WTC11 (cell line): ENCODE results near the gene RGP1. TPM values are rescaled to one million over a fixed set of nuclear protein-coding genes. Genes with fewer than 3 reads are reported as not detected.

Experiments used
- ATAC-seq: fragments of 200-7000 bp; cut with Tn5 transposase; 2 replicates; pipeline ENCODE4 v1.10.0; 2021; ENCODE audit warnings: mild to moderate bottlenecking, moderate library complexity
- CTCF ChIA-PET: fragments of 300-600 bp; sonication (Branson Sonifier 250); formaldehyde crosslinking; loops from one replicate; lab custom pipeline; 2021; ENCODE audit warnings: antibody characterized with exemption; lab: Charles Lee
- POLR2A ChIA-PET: fragments of 350-600 bp; sonication (Branson Sonifier 250); formaldehyde crosslinking; loops from one replicate; lab custom pipeline; 2021; ENCODE audit warnings: antibody characterized with exemption; lab: Charles Lee
- DNase-seq: peaks from one replicate; pipeline ENCODE4 v3.0.0; 2021; ENCODE audit warnings: low spot score
- H3K27ac Mint-ChIP-seq: 2 replicates; pipeline ENCODE4 v1.8.0; 2021; ENCODE audit warnings: mixed read lengths
- H3K27me3 Mint-ChIP-seq: 2 replicates; pipeline ENCODE4 v1.8.0; 2021; ENCODE audit warnings: low read depth, mild to moderate bottlenecking, moderate library complexity, mixed read lengths
- H3K36me3 Mint-ChIP-seq: 2 replicates; pipeline ENCODE4 v1.8.0; 2021; ENCODE audit warnings: mixed read lengths
- H3K4me1 Mint-ChIP-seq: 2 replicates; pipeline ENCODE4 v1.8.0; 2022; ENCODE audit warnings: mixed read lengths
- H3K4me3 Mint-ChIP-seq: 2 replicates; pipeline ENCODE4 v1.8.0; 2021; ENCODE audit warnings: mild to moderate bottlenecking, moderate library complexity, mixed read lengths
- H3K9me3 Mint-ChIP-seq: 2 replicates; pipeline ENCODE4 v1.8.0; 2021; ENCODE audit warnings: mixed read lengths
- ATF2 ChIP-seq: sonication (generic); formaldehyde crosslinking; IDR thresholded peaks from 2 replicates; pipeline ENCODE4 v1.8.1; 2022; ENCODE audit warnings: low read depth, missing genetic modification reagents, borderline replicate concordance
- FOXJ3 ChIP-seq: sonication (generic); formaldehyde crosslinking; IDR thresholded peaks from 2 replicates; pipeline ENCODE4 v1.9.0; 2021; ENCODE audit warnings: missing genetic modification reagents, mild to moderate bottlenecking, borderline replicate concordance
- GRHL2 ChIP-seq: fragments of 250-450 bp; sonication (Bioruptor Pico); IDR thresholded peaks from 2 replicates; pipeline ENCODE4 v1.8.0; 2022; ENCODE audit warnings: mild to moderate bottlenecking, moderate library complexity; ENCODE audit not compliant: insufficient replicate concordance, severe bottlenecking
- JAZF1 ChIP-seq: fragments of 250-450 bp; sonication (Bioruptor Pico); IDR thresholded peaks from 2 replicates; pipeline ENCODE4 v1.9.0; 2021; ENCODE audit warnings: moderate library complexity, mild to moderate bottlenecking, inconsistent platforms
- MYBL2 ChIP-seq: sonication (generic); formaldehyde crosslinking; IDR thresholded peaks from 2 replicates; pipeline ENCODE4 v1.8.1; 2023; ENCODE audit warnings: mild to moderate bottlenecking, moderate library complexity, missing genetic modification reagents
- RELA ChIP-seq: sonication (generic); formaldehyde crosslinking; IDR thresholded peaks from 2 replicates; pipeline ENCODE4 v1.8.1; 2022; ENCODE audit warnings: missing genetic modification reagents, mild to moderate bottlenecking, borderline replicate concordance
- RORB ChIP-seq: fragments of 250-450 bp; sonication (Bioruptor Pico); IDR thresholded peaks from 2 replicates; pipeline ENCODE4 v1.9.0; 2021; ENCODE audit warnings: mild to moderate bottlenecking
- SOX15 ChIP-seq: fragments of 250-450 bp; sonication (Bioruptor Pico); IDR thresholded peaks from 2 replicates; pipeline ENCODE4 v1.9.0; 2021; ENCODE audit warnings: mild to moderate bottlenecking
- USF2 ChIP-seq: sonication (generic); formaldehyde crosslinking; IDR thresholded peaks from 2 replicates; pipeline ENCODE4 v1.8.1; 2023; ENCODE audit warnings: mild to moderate bottlenecking, missing genetic modification reagents, moderate library complexity
- ZNF138 ChIP-seq: sonication (generic); formaldehyde crosslinking; conservative IDR thresholded peaks from 2 replicates; pipeline ENCODE4 v1.8.1; 2022; ENCODE audit warnings: mild to moderate bottlenecking, moderate library complexity, missing genetic modification reagents
- ZNF317 ChIP-seq: sonication (generic); formaldehyde crosslinking; IDR thresholded peaks from 2 replicates; pipeline ENCODE4 v1.8.1; 2023; ENCODE audit warnings: low read depth, mild to moderate bottlenecking, moderate library complexity, missing genetic modification reagents, borderline replicate concordance
- ZNF416 ChIP-seq: fragments of 250-450 bp; sonication (Bioruptor Pico); IDR thresholded peaks from 2 replicates; pipeline ENCODE4 v1.9.0; 2021; ENCODE audit warnings: mild to moderate bottlenecking, inconsistent platforms
- ZNF423 ChIP-seq: fragments of 250-450 bp; sonication (Bioruptor Pico); IDR thresholded peaks from 2 replicates; pipeline ENCODE4 v2.1.2; 2022; ENCODE audit warnings: mild to moderate bottlenecking, moderate library complexity
- ZNF425 ChIP-seq: fragments of 250-450 bp; sonication (Bioruptor Pico); conservative IDR thresholded peaks from 2 replicates; pipeline ENCODE4 v1.9.0; 2021; ENCODE audit warnings: mild to moderate bottlenecking
- total RNA-seq: library from RNA; stranded (reverse); gene quantifications from 3 replicates; pipeline ENCODE4 v1.2.3, GENCODE V29; 2021
- TF ChIP-seq, protein P1 (sequence below): sonication (generic); formaldehyde crosslinking; IDR thresholded peaks from 2 replicates; pipeline ENCODE4 v1.8.0; 2022; ENCODE audit warnings: missing genetic modification reagents
- TF ChIP-seq, protein P2 (sequence below): sonication (generic); formaldehyde crosslinking; IDR thresholded peaks from 2 replicates; pipeline ENCODE4 v1.8.0; 2022; ENCODE audit warnings: mild to moderate bottlenecking, missing genetic modification reagents
- TF ChIP-seq, protein P3 (sequence below): sonication (generic); formaldehyde crosslinking; IDR thresholded peaks from 2 replicates; pipeline ENCODE4 v1.8.1; 2022; ENCODE audit warnings: low read depth, mild to moderate bottlenecking, moderate library complexity, missing genetic modification reagents, borderline replicate concordance

Gene RGP1
- total RNA-seq, 1 experiment from 2014 or later, result 30.0 TPM

GRCh38 chr9:35753466-35753865 lies 4.4 kb downstream of the RGP1 start:
- Mint-ChIP-seq H3K36me3 (peaks cover 21% of the 10 kb centered on the region), H3K4me1 (peaks cover 19% of the 10 kb centered on the region), H3K27ac (no peak overlapping the region), H3K27me3 (no peaks in the 10 kb centered on the region), H3K9me3 (no peaks in the 10 kb centered on the region), H3K4me3 (no peak overlapping the region)
- ATAC-seq (no peak), DNase-seq (no peak)
- ChIA-PET CTCF (interaction anchor here (0.6 to 1.5 kb wide), 2 partner anchors 57 to 724 kb away, joined by 3 to 4 read pairs; no protein-coding TSS in a partner anchor), POLR2A (no interaction called here)
- no peak for TF ChIP-seq JAZF1 (CRISPR knock-in tag)
- TF ChIP-seq ZNF416 (CRISPR knock-in tag), result no peak
- TF ChIP-seq MYBL2 (CRISPR knock-in tag), result no peak
- TF ChIP-seq GRHL2 (CRISPR knock-in tag), result no peak
- TF ChIP-seq, protein P1, sequence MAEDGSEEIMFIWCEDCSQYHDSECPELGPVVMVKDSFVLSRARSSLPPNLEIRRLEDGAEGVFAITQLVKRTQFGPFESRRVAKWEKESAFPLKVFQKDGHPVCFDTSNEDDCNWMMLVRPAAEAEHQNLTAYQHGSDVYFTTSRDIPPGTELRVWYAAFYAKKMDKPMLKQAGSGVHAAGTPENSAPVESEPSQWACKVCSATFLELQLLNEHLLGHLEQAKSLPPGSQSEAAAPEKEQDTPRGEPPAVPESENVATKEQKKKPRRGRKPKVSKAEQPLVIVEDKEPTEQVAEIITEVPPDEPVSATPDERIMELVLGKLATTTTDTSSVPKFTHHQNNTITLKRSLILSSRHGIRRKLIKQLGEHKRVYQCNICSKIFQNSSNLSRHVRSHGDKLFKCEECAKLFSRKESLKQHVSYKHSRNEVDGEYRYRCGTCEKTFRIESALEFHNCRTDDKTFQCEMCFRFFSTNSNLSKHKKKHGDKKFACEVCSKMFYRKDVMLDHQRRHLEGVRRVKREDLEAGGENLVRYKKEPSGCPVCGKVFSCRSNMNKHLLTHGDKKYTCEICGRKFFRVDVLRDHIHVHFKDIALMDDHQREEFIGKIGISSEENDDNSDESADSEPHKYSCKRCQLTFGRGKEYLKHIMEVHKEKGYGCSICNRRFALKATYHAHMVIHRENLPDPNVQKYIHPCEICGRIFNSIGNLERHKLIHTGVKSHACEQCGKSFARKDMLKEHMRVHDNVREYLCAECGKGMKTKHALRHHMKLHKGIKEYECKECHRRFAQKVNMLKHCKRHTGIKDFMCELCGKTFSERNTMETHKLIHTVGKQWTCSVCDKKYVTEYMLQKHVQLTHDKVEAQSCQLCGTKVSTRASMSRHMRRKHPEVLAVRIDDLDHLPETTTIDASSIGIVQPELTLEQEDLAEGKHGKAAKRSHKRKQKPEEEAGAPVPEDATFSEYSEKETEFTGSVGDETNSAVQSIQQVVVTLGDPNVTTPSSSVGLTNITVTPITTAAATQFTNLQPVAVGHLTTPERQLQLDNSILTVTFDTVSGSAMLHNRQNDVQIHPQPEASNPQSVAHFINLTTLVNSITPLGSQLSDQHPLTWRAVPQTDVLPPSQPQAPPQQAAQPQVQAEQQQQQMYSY (CRISPR knock-in tag), result no peak
- no peak for TF ChIP-seq FOXJ3
- no peak for TF ChIP-seq ATF2 (CRISPR knock-in tag)
- no peak for TF ChIP-seq USF2 (CRISPR knock-in tag)
- TF ChIP-seq RELA (CRISPR knock-in tag), result no peak
- TF ChIP-seq ZNF425 (CRISPR knock-in tag), result no peak
- no peak for TF ChIP-seq RORB (CRISPR knock-in tag)
- TF ChIP-seq ZNF138, result no peak
- no peak for TF ChIP-seq ZNF423 (CRISPR knock-in tag)
- TF ChIP-seq, protein P2, sequence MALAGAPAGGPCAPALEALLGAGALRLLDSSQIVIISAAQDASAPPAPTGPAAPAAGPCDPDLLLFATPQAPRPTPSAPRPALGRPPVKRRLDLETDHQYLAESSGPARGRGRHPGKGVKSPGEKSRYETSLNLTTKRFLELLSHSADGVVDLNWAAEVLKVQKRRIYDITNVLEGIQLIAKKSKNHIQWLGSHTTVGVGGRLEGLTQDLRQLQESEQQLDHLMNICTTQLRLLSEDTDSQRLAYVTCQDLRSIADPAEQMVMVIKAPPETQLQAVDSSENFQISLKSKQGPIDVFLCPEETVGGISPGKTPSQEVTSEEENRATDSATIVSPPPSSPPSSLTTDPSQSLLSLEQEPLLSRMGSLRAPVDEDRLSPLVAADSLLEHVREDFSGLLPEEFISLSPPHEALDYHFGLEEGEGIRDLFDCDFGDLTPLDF (CRISPR knock-in tag), result no peak
- no peak for TF ChIP-seq ZNF317 (CRISPR knock-in tag)
- no peak for TF ChIP-seq SOX15 (CRISPR knock-in tag)
- TF ChIP-seq, protein P3, sequence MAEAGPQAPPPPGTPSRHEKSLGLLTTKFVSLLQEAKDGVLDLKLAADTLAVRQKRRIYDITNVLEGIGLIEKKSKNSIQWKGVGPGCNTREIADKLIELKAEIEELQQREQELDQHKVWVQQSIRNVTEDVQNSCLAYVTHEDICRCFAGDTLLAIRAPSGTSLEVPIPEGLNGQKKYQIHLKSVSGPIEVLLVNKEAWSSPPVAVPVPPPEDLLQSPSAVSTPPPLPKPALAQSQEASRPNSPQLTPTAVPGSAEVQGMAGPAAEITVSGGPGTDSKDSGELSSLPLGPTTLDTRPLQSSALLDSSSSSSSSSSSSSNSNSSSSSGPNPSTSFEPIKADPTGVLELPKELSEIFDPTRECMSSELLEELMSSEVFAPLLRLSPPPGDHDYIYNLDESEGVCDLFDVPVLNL (CRISPR knock-in tag), result no peak
